ENCODE measurements around the gene DACH2.

Gene DACH2

GRCh38 chrX:86829786-86830185, 681.5 kb downstream of the DACH2 start:
- FAIRE-seq: no peak

- FAIRE-seq: no peak
Observed at GRCh38 chrX:86830685-86831084, 682.4 kb downstream of the DACH2 start.

GRCh38 chrX:86845101-86845500, 696.9 kb downstream of the DACH2 start:
- FAIRE-seq: no peak

All from islet of Langerhans (tissue), 1 donor.